Colon (tissue), 2 donors: Measurements from ENCODE around the gene SAG.

ENCODE experiments used
- FAIRE-seq: peaks from 2 replicates; lab custom pipeline; 2012; peaks lifted over from hg19 to GRCh38; lab: Jason Lieb, UNC
- donor health status: control.
- donor health status: control.

SAG gene

GRCh38 chr2:233289648-233290047, 18.0 kb upstream of the SAG start:
- FAIRE-seq = no peak

- FAIRE-seq = no peak
These were observed 17.4 kb upstream of the SAG start for GRCh38 chr2:233290051-233290845.

GRCh38 chr2:233295891-233296290, 11.7 kb upstream of the SAG start:
- FAIRE-seq = no peak

- FAIRE-seq = no peak
These were observed 10.5 kb upstream of the SAG start for GRCh38 chr2:233297076-233297475.

GRCh38 chr2:233300401-233300800, 7.2 kb upstream of the SAG start:
- no peak for FAIRE-seq

GRCh38 chr2:233301248-233301647, 6.4 kb upstream of the SAG start:
- no peak for FAIRE-seq

GRCh38 chr2:233301811-233302210, 5.8 kb upstream of the SAG start:
- FAIRE-seq = no peak

- no peak for FAIRE-seq
These were observed 4.4 kb upstream of the SAG start for GRCh38 chr2:233303252-233303651.

GRCh38 chr2:233311241-233311926, 3.8 kb downstream of the SAG start:
- FAIRE-seq = no peak

GRCh38 chr2:233312874-233313273, 5.3 kb downstream of the SAG start:
- FAIRE-seq = no peak

GRCh38 chr2:233314180-233314925, 6.7 kb downstream of the SAG start:
- FAIRE-seq = no peak

GRCh38 chr2:233317196-233317943, 9.8 kb downstream of the SAG start:
- peak; percentile 45 for FAIRE-seq

GRCh38 chr2:233319256-233319655, 11.6 kb downstream of the SAG start:
- FAIRE-seq = no peak

GRCh38 chr2:233320470-233320869, 12.9 kb downstream of the SAG start:
- no peak for FAIRE-seq

GRCh38 chr2:233321166-233321565, 13.6 kb downstream of the SAG start:
- FAIRE-seq = no peak

- no peak for FAIRE-seq
These were observed 16.2 kb downstream of the SAG start for GRCh38 chr2:233323851-233324250.

GRCh38 chr2:233325256-233325655, 17.6 kb downstream of the SAG start:
- FAIRE-seq = no peak

GRCh38 chr2:233325814-233326213, 18.2 kb downstream of the SAG start:
- FAIRE-seq = no peak

GRCh38 chr2:233326500-233326899, 18.9 kb downstream of the SAG start:
- FAIRE-seq = no peak

GRCh38 chr2:233328922-233329321, 21.3 kb downstream of the SAG start:
- FAIRE-seq = no peak

- no peak for FAIRE-seq
These were observed 22.0 kb downstream of the SAG start for GRCh38 chr2:233329489-233330135.

- no peak for FAIRE-seq
These were observed 23.9 kb downstream of the SAG start for GRCh38 chr2:233331536-233331935.
